SK-N-SH (cell line): ENCODE measurements around the gene CLCN5. TPM values are rescaled to one million over a fixed set of nuclear protein-coding genes. Genes with fewer than 3 reads are reported as not detected.

Experiments used
- CTCF ChIA-PET: fragments of 300-600, 350-600 bp; formaldehyde crosslinking; extraction: SDS; loops from one replicate; lab custom pipeline; 2021; lab: Yijun Ruan, JAX
- POLR2A ChIA-PET: fragments of 350-600 bp; sonication (Branson Sonifier 250); formaldehyde crosslinking; extraction: SDS; loops from one replicate; lab custom pipeline; 2020; ENCODE audit warnings: antibody characterized with exemption, inconsistent platforms; lab: Yijun Ruan, JAX
- DNase-seq: peaks from one replicate; pipeline ENCODE4 v3.0.0; 2012
- H2AFZ ChIP-seq: fragments of 200-600 bp; sonication (generic); 2 replicates; pipeline ENCODE4 v1.8.1; 2016; ENCODE audit warnings: antibody characterized with exemption, mild to moderate bottlenecking, low read depth
- H3F3A ChIP-seq: fragments of 200-600 bp; sonication (generic); replicated peaks from 2 replicates; pipeline ENCODE3; 2016; ENCODE audit warnings: antibody characterized with exemption, mild to moderate bottlenecking; ENCODE audit not compliant: insufficient read depth
- H3K27ac ChIP-seq, 2 experiments: fragments of 200-500 bp in 1 of 2; fragments of 200-600 bp in 1 of 2; sonication (Bioruptor generic) in 1 of 2; sonication (generic), shearing (Covaris generic) in 1 of 2; 2 replicates each; pipeline versions ENCODE4 v1.5.1 to v1.6.1; 2014 to 2016; ENCODE audit warnings: low read depth in 2 of 2, inconsistent platforms in 1 of 2, low read length in 1 of 2, mild to moderate bottlenecking in 1 of 2, mixed read lengths in 1 of 2
- H3K27me3 ChIP-seq: fragments of 200-600 bp; sonication (generic), shearing (Covaris generic); 2 replicates; pipeline ENCODE4 v1.6.1; 2016; ENCODE audit warnings: mixed run types; ENCODE audit not compliant: insufficient read depth
- H3K36me3 ChIP-seq, 2 experiments: fragments of 200-500 bp in 1 of 2; fragments of 200-600 bp in 1 of 2; sonication (Bioruptor generic) in 1 of 2; sonication (generic) in 1 of 2; replicated peaks in 1 of 2; 2 replicates each; pipeline versions ENCODE3 to v1.5.1; 2014 to 2016; ENCODE audit warnings: low read length in 1 of 2, mild to moderate bottlenecking in 1 of 2; ENCODE audit not compliant: insufficient read depth in 2 of 2, control insufficient read depth in 1 of 2
- H3K4me1 ChIP-seq, 2 experiments: fragments of 200-500 bp in 1 of 2; fragments of 200-600 bp in 1 of 2; sonication (Bioruptor generic) in 1 of 2; sonication (generic), shearing (Covaris generic) in 1 of 2; 2 replicates each; pipeline versions ENCODE4 v1.5.1 to v1.6.1; 2014 to 2016; ENCODE audit warnings: low read depth in 1 of 2, low read length in 1 of 2, mixed run types in 1 of 2; ENCODE audit not compliant: insufficient read depth in 2 of 2, control insufficient read depth in 1 of 2
- H3K4me2 ChIP-seq: fragments of 200-600 bp; sonication (generic), shearing (Covaris generic); 2 replicates; pipeline ENCODE4 v1.6.1; 2017; ENCODE audit warnings: mixed run types
- H3K4me3 ChIP-seq, 2 experiments: fragments of 200-500 bp in 1 of 2; fragments of 200-600 bp in 1 of 2; sonication (Bioruptor generic) in 1 of 2; sonication (generic), shearing (Covaris generic) in 1 of 2; 2 replicates each; pipeline versions ENCODE4 v1.5.1 to v1.8.1; 2014 to 2016; ENCODE audit warnings: low read depth in 2 of 2, inconsistent platforms in 1 of 2, low read length in 1 of 2, mild to moderate bottlenecking in 1 of 2, mixed read lengths in 1 of 2, moderate library complexity in 1 of 2
- H3K79me2 ChIP-seq: fragments of 200-600 bp; sonication (generic); 2 replicates; pipeline ENCODE4 v1.8.1; 2017; ENCODE audit warnings: mild to moderate bottlenecking; ENCODE audit not compliant: insufficient read depth
- H3K9ac ChIP-seq: fragments of 200-600 bp; sonication (generic); 2 replicates; pipeline ENCODE4 v1.6.1; 2017; ENCODE audit warnings: mixed run types
- H3K9me2 ChIP-seq: fragments of 200-600 bp; sonication (generic); 2 replicates; pipeline ENCODE4 v1.6.1; 2017; ENCODE audit warnings: mixed run types
- H3K9me3 ChIP-seq: fragments of 200-600 bp; sonication (generic); 2 replicates; pipeline ENCODE4 v1.6.1; 2017; ENCODE audit warnings: mixed run types, mild to moderate bottlenecking, moderate library complexity
- H4K20me1 ChIP-seq: fragments of 200-600 bp; sonication (generic); 2 replicates; pipeline ENCODE4 v1.6.1; 2017; ENCODE audit warnings: mild to moderate bottlenecking, mixed run types; ENCODE audit not compliant: insufficient read depth
- EP300 ChIP-seq, 2 experiments: IDR thresholded peaks; 2 replicates each; pipeline versions ENCODE4 v1.4.0 to v1.6.1; 2012; ENCODE audit warnings: borderline replicate concordance in 1 of 2, low read depth in 1 of 2, low read length in 1 of 2
- EZH2phosphoT487 ChIP-seq: fragments of 200-600 bp; sonication (generic); IDR thresholded peaks from 2 replicates; pipeline ENCODE4 v1.6.1; 2017; ENCODE audit warnings: low read depth, mixed run types, mild to moderate bottlenecking, antibody characterized with exemption, moderate library complexity, borderline replicate concordance
- FOSL2 ChIP-seq: IDR thresholded peaks from 2 replicates; pipeline ENCODE4 v1.4.0; 2012; ENCODE audit warnings: low read depth, mild to moderate bottlenecking, moderate library complexity, borderline replicate concordance
- FOXM1 ChIP-seq: IDR thresholded peaks from 2 replicates; pipeline ENCODE4 v1.4.0; 2012; ENCODE audit warnings: low read depth, mild to moderate bottlenecking
- GABPA ChIP-seq: IDR thresholded peaks from 2 replicates; pipeline ENCODE4 v1.4.0; 2012; ENCODE audit warnings: low read depth, mild to moderate bottlenecking
- NFIC ChIP-seq: IDR thresholded peaks from 2 replicates; pipeline ENCODE4 v1.4.0; 2012; ENCODE audit warnings: borderline replicate concordance
- NRF1 ChIP-seq: IDR thresholded peaks from 2 replicates; pipeline ENCODE4 v1.6.1; 2012; ENCODE audit warnings: low read depth, mild to moderate bottlenecking, low read length
- POLR2AphosphoS5 ChIP-seq: IDR thresholded peaks from 2 replicates; pipeline ENCODE4 v1.6.1; 2012; ENCODE audit warnings: low read depth, low read length
- RFX5 ChIP-seq: IDR thresholded peaks from 2 replicates; pipeline ENCODE4 v1.6.1; 2012; ENCODE audit warnings: mild to moderate bottlenecking, improper control_type of control experiment, low read length
- RXRA ChIP-seq: IDR thresholded peaks from 2 replicates; pipeline ENCODE4 v1.4.0; 2012; ENCODE audit warnings: low read depth, mild to moderate bottlenecking, borderline replicate concordance
- SIN3A ChIP-seq: IDR thresholded peaks from 2 replicates; pipeline ENCODE4 v1.6.1; 2012; ENCODE audit warnings: low read depth, mild to moderate bottlenecking, low read length, moderate library complexity, borderline replicate concordance
- SMC3 ChIP-seq: IDR thresholded peaks from 2 replicates; pipeline ENCODE4 v1.6.1; 2012; ENCODE audit warnings: low read depth, low read length, improper control_type of control experiment
- TEAD4 ChIP-seq: IDR thresholded peaks from 2 replicates; pipeline ENCODE4 v1.4.0; 2012; ENCODE audit warnings: mild to moderate bottlenecking, borderline replicate concordance; ENCODE audit not compliant: insufficient read depth
- WGBS: methylation state at CpG from one replicate; pipeline ENCODE4 v1.1.6; 2017; ENCODE audit warnings: low lambda C conversion rate; 5-methylcytosine and 5-hydroxymethylcytosine counted together
- polyA plus RNA-seq, 3 experiments: library from polyadenylated mRNA; depleted of rRNA; stranded (reverse); fragments of >200 nt; gene quantifications; 2 replicates each; pipeline ENCODE4 v1.2.3, GENCODE V29; 2012
- TF ChIP-seq, protein P1 (sequence below): IDR thresholded peaks from 2 replicates; pipeline ENCODE4 v1.4.0; 2012; ENCODE audit warnings: low read depth
- TF ChIP-seq, protein P2 (sequence below): IDR thresholded peaks from 2 replicates; pipeline ENCODE4 v1.6.1; 2012; ENCODE audit warnings: mild to moderate bottlenecking, low read depth, low read length, moderate library complexity
- TF ChIP-seq, protein P3 (sequence below): fragments of 150-350 bp; IDR thresholded peaks from 2 replicates; pipeline ENCODE4 v1.6.1; 2017; ENCODE audit warnings: antibody characterized with exemption, low read length, low read depth, borderline replicate concordance
- TF ChIP-seq, protein P4 (sequence below): IDR thresholded peaks from 2 replicates; pipeline ENCODE4; 2012
- TF ChIP-seq, protein P5 (sequence below): IDR thresholded peaks from 2 replicates; pipeline ENCODE4 v1.4.0; 2012; ENCODE audit warnings: low read depth, borderline replicate concordance

CLCN5 gene
- polyA plus RNA-seq, 1 of the 3 experiments (the other 2 are of a cell fraction), result 1.7 TPM

DNA sequence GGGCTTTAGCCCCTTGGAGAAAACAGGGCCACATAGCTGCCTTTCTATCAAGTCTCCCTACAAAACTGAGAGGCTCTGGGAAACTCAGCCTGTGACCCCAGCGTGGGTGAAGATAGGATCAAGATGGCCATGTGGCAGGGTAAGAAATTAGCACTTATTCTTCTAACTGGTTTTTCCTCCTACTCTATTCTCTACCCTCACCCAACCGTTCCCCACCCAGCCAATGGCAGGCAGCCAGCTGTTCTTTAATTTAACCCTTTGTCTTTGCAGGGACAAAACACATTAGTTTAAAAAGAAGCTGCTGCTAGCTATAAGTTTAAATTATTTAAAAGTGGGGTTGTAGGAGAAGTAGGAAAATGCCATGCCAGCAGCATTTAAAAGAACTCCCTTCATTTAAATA, 2.8 kb downstream of the CLCN5 start:
- no peak overlapping the region for H3K4me2 ChIP-seq
- no peak overlapping the region for H2AFZ ChIP-seq
- H3K9me2 ChIP-seq, result no peaks in the 10 kb centered on the region
- 10% methylated on average over 2 of the region's 2 CpGs for WGBS
- H3K9ac ChIP-seq, result no peak overlapping the region
- H3K36me3 ChIP-seq, result no peaks in the 10 kb centered on the region
- no peak for TF ChIP-seq EZH2phosphoT487
- TF ChIP-seq, protein P1, sequence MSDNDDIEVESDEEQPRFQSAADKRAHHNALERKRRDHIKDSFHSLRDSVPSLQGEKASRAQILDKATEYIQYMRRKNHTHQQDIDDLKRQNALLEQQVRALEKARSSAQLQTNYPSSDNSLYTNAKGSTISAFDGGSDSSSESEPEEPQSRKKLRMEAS, result no peak
- no peak for TF ChIP-seq NFIC
- TF ChIP-seq, protein P2, sequence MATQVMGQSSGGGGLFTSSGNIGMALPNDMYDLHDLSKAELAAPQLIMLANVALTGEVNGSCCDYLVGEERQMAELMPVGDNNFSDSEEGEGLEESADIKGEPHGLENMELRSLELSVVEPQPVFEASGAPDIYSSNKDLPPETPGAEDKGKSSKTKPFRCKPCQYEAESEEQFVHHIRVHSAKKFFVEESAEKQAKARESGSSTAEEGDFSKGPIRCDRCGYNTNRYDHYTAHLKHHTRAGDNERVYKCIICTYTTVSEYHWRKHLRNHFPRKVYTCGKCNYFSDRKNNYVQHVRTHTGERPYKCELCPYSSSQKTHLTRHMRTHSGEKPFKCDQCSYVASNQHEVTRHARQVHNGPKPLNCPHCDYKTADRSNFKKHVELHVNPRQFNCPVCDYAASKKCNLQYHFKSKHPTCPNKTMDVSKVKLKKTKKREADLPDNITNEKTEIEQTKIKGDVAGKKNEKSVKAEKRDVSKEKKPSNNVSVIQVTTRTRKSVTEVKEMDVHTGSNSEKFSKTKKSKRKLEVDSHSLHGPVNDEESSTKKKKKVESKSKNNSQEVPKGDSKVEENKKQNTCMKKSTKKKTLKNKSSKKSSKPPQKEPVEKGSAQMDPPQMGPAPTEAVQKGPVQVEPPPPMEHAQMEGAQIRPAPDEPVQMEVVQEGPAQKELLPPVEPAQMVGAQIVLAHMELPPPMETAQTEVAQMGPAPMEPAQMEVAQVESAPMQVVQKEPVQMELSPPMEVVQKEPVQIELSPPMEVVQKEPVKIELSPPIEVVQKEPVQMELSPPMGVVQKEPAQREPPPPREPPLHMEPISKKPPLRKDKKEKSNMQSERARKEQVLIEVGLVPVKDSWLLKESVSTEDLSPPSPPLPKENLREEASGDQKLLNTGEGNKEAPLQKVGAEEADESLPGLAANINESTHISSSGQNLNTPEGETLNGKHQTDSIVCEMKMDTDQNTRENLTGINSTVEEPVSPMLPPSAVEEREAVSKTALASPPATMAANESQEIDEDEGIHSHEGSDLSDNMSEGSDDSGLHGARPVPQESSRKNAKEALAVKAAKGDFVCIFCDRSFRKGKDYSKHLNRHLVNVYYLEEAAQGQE, result no peak
- no peak for TF ChIP-seq SMC3
- TF ChIP-seq RXRA, result no peak
- no peak for TF ChIP-seq FOSL2
- TF ChIP-seq GABPA, result no peak
- no peak for TF ChIP-seq RFX5
- TF ChIP-seq, protein P3, sequence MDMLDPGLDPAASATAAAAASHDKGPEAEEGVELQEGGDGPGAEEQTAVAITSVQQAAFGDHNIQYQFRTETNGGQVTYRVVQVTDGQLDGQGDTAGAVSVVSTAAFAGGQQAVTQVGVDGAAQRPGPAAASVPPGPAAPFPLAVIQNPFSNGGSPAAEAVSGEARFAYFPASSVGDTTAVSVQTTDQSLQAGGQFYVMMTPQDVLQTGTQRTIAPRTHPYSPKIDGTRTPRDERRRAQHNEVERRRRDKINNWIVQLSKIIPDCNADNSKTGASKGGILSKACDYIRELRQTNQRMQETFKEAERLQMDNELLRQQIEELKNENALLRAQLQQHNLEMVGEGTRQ, result no peak
- TF ChIP-seq, protein P4, sequence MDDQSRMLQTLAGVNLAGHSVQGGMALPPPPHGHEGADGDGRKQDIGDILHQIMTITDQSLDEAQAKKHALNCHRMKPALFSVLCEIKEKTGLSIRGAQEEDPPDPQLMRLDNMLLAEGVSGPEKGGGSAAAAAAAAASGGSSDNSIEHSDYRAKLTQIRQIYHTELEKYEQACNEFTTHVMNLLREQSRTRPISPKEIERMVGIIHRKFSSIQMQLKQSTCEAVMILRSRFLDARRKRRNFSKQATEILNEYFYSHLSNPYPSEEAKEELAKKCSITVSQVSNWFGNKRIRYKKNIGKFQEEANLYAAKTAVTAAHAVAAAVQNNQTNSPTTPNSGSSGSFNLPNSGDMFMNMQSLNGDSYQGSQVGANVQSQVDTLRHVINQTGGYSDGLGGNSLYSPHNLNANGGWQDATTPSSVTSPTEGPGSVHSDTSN, result no peak
- TF ChIP-seq EP300 (IDR thresholded peaks at IDR 0.05; ENCODE audit: borderline replicate concordance in 1 of 2, low read depth in 1 of 2, low read length in 1 of 2), result no peak
- TF ChIP-seq NRF1, result no peak
- TF ChIP-seq POLR2AphosphoS5, result no peak
- TF ChIP-seq FOXM1, result no peak
- no peak for TF ChIP-seq TEAD4
- no peak for TF ChIP-seq SIN3A
- TF ChIP-seq, protein P5, sequence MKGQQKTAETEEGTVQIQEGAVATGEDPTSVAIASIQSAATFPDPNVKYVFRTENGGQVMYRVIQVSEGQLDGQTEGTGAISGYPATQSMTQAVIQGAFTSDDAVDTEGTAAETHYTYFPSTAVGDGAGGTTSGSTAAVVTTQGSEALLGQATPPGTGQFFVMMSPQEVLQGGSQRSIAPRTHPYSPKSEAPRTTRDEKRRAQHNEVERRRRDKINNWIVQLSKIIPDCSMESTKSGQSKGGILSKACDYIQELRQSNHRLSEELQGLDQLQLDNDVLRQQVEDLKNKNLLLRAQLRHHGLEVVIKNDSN, result no peak
- TF ChIP-seq, all 33 proteins: peak for 0
- no peak overlapping the region for H3K4me3 ChIP-seq
- POLR2A ChIA-PET, result no interaction called here
- peaks cover 0 to 2% of the 10 kb centered on the region in 2 experiments; a peak in 2 of 4 replicates for H3K4me1 ChIP-seq
- no peak for DNase-seq
- H3K79me2 ChIP-seq, result no peaks in the 10 kb centered on the region
- no peaks in the 10 kb centered on the region for H3F3A ChIP-seq
- no peaks in the 10 kb centered on the region for H4K20me1 ChIP-seq
- no peak overlapping the region for H3K27ac ChIP-seq
- no peaks in the 10 kb centered on the region for H3K27me3 ChIP-seq
- CTCF ChIA-PET, result interaction anchor here (1.3 to 2.9 kb wide), 3 partner anchors 9 to 143 kb away, joined by 3 to 15 read pairs (median 3); no protein-coding TSS in a partner anchor
- H3K9me3 ChIP-seq, result no peaks in the 10 kb centered on the region
